Kasumi-1 (cell line): ENCODE measurements around the gene PRDM4.
A peak's percentile ranks its signal among the peaks of the same experiment; 100 is the strongest.

Experiments
- DNase-seq, 2 experiments: peaks; one replicate each; lab custom pipeline; 2025; lab: John Stamatoyannopoulos, UW

The PRDM4 gene

DNA sequence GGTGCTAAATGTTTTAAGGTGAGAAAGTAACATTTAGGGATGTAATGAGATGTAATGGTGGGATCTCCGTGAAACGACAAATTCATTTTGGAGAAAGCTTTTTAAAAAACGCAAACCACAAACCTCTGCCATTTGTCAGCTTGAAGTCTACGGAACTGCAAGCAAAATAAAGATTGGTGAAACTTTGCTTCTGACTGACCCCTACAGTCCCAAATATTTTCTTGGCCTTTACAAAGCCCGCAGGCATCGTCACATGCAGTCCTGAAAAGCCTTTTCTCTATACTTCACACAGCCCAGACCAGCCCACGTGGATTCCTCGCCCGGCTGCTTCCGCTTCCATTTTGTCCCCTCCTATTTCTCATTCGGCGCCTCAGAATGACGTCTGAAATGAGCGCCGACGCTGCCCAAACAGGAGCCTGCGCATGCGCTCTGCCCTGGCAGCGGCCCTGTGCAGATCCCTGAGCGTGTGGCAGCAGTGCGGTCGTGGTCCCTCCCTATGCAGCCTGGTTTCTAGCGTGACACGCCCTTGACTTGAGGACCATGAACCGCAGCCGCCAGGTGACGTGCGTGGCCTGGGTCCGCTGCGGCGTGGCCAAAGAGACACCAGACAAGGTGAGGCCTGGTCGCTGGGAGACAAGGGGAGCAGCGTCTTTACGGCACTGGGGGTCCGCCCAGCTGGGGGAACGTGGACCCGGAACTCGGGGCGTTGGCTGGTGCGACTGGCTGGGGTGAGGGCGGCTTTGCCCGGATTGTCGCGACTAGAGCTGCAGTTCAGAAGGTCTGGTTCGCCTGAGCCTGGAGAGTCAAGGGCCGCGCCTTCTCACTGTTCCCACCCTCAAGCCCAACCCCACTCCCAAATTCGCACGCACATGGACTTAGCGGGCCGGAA is 75.3 kb downstream of the PRDM4 start, which contains the start of gene PWP1:
PWP1 (plus strand) TSS at position 440 of the 889 bp plus-strand sequence; CDS start at position 541, 101 bp downstream.
- DNase-seq: peak; percentile 91 to 93

DNA sequence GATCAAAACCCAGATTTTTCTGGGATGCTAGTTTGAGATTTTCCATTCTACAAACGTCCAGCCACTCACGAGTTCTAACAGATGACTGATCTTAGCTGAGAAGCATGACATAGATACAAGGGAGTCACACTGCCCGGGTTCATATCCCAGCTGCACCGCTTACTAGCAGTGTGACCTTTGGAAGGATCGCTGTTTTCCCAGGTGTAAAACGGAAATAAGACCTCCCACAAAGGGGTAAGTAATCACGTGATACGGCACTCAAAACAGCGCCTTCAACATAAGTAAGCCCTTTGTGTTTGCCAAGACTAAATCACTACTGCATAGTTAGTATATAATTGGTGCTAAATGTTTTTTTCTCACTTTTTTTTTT is 76.0 kb downstream of the PRDM4 start:
- no peak for DNase-seq

DNA sequence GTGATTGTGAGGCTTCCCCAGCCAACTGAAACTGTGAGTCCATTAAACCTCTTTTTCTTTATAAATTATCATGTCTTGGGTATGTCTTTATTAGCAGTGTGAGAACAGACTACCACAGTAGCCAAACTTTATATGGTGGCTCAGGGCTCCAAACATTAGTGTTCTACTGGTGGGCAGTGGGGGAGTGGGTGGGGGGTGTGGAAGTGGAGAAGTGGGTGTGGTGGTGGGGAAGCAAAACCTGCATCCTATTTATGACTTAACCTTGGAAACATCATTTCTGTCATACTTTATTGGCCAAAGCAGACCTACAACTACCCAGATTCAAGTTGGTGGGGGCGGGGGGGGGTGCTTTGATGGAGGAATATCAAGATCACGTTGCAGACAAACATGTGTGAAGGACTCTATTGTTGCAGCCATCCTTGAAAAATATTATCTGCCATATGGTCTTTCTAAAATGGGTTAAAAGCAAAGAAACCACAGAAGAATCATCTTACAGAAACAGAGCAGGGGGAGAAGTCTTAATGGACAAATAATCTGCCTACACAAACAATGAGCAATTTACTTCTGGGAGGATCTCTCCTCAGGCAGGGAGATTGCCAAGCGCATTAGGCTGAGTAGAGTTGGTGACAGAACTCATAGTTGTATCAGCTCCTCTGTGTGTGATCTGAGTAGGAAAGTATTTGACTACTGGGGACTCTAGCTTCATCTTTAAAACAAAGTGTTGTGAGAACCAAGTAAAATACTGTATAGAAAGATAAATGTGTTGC is 76.7 kb downstream of the PRDM4 start:
- no peak for DNase-seq
